SK-N-MC (cell line): ENCODE data around the gene ASIC2.

Source experiments
- DNase-seq: peaks from one replicate; pipeline ENCODE4 v3.0.0-alpha.2; 2011; ENCODE audit warnings: low read depth, low spot score
- H3K27ac ChIP-seq: fragments of 200-600 bp; sonication (generic); 2 replicates; pipeline ENCODE4 v1.5.1; 2016; ENCODE audit warnings: mixed run types
- H3K36me3 ChIP-seq: fragments of 200-600 bp; sonication (generic); 2 replicates; pipeline ENCODE4 v1.6.1; 2017; ENCODE audit warnings: antibody characterized with exemption, low read length, mixed read lengths; ENCODE audit not compliant: insufficient read depth
- H3K4me3 ChIP-seq: fragments of 200-600 bp; sonication (generic); 2 replicates; pipeline ENCODE4 v1.5.1; 2016
- H3K9ac ChIP-seq: fragments of 200-600 bp; sonication (generic); 2 replicates; pipeline ENCODE4 v1.8.0; 2017; ENCODE audit warnings: mixed run types, mixed read lengths; ENCODE audit not compliant: insufficient read length
- H3K9me3 ChIP-seq: fragments of 200-600 bp; sonication (generic); 2 replicates; pipeline ENCODE4 v1.6.1; 2017; ENCODE audit warnings: low read depth, mild to moderate bottlenecking, antibody characterized with exemption, low read length, moderate library complexity, mixed read lengths
- EZH2 ChIP-seq: fragments of 200-600 bp; sonication (generic); IDR thresholded peaks from one replicate; pipeline ENCODE4 v1.6.1; 2017; ENCODE audit warnings: antibody characterized with exemption
- FOXP2 ChIP-seq: optimal IDR thresholded peaks from 2 replicates; pipeline ENCODE3; 2011; ENCODE audit warnings: mild to moderate bottlenecking, moderate library complexity; ENCODE audit not compliant: insufficient read depth; ENCODE audit errors: extremely low read length, control extremely low read depth
- POLR2AphosphoS5 ChIP-seq: IDR thresholded peaks from 2 replicates; pipeline ENCODE4 v1.6.1; 2012; ENCODE audit warnings: mild to moderate bottlenecking, low read depth, low read length, borderline replicate concordance

Gene ASIC2

GRCh38 chr17:33118391-33119075 lies 174.6 kb downstream of the ASIC2 start:
- Histone ChIP-seq H3K27ac (no peak overlapping the region), H3K36me3 (no peaks in the 10 kb centered on the region), H3K9me3 (no peaks in the 10 kb centered on the region), H3K9ac (no peak overlapping the region), H3K4me3 (no peak overlapping the region)
- DNase-seq = no peak
- TF ChIP-seq POLR2AphosphoS5 = no peak
- TF ChIP-seq EZH2 = no peak
- TF ChIP-seq FOXP2 = no peak

GRCh38 chr17:33116021-33116551 lies 177.0 kb downstream of the ASIC2 start:
- DNase-seq = no peak

GRCh38 chr17:33115366-33115765 lies 177.7 kb downstream of the ASIC2 start:
- H3K36me3 ChIP-seq = no peaks in the 10 kb centered on the region
- H3K9me3 ChIP-seq = no peaks in the 10 kb centered on the region
- H3K4me3 ChIP-seq = no peak overlapping the region
- DNase-seq = no peak
- H3K9ac ChIP-seq = no peak overlapping the region
- no peak for TF ChIP-seq FOXP2
- TF ChIP-seq EZH2 = no peak
- no peak for TF ChIP-seq POLR2AphosphoS5
- H3K27ac ChIP-seq = no peak overlapping the region

More at GRCh38 chr17:33116021-33116551, 177.0 kb downstream of the ASIC2 start:
- Histone ChIP-seq H3K36me3 (no peaks in the 10 kb centered on the region), H3K27ac (no peak overlapping the region), H3K9ac (no peak overlapping the region), H3K4me3 (no peak overlapping the region), H3K9me3 (no peaks in the 10 kb centered on the region)
- no peak for TF ChIP-seq EZH2
- no peak for TF ChIP-seq FOXP2
- no peak for TF ChIP-seq POLR2AphosphoS5

- no peaks in the 10 kb centered on the region for H3K9me3 ChIP-seq
- no peak overlapping the region for H3K9ac ChIP-seq
- no peak overlapping the region for H3K27ac ChIP-seq
- H3K36me3 ChIP-seq = no peaks in the 10 kb centered on the region
- H3K4me3 ChIP-seq = no peak overlapping the region
- TF ChIP-seq FOXP2 (no peak), EZH2 (no peak), POLR2AphosphoS5 (no peak)
- no peak for DNase-seq
Observed at GRCh38 chr17:33113991-33114370, 179.1 kb downstream of the ASIC2 start.

GRCh38 chr17:33113276-33113990 lies 179.7 kb downstream of the ASIC2 start:
- Histone ChIP-seq H3K9ac (no peak overlapping the region), H3K36me3 (no peaks in the 10 kb centered on the region), H3K9me3 (no peaks in the 10 kb centered on the region), H3K4me3 (no peak overlapping the region), H3K27ac (no peak overlapping the region)
- no peak for DNase-seq
- no peak for TF ChIP-seq EZH2

GRCh38 chr17:33112763-33113162 lies 180.3 kb downstream of the ASIC2 start:
- Histone ChIP-seq H3K27ac (no peak overlapping the region), H3K4me3 (no peak overlapping the region), H3K9ac (no peak overlapping the region), H3K9me3 (no peaks in the 10 kb centered on the region), H3K36me3 (no peaks in the 10 kb centered on the region)
- no peak for TF ChIP-seq FOXP2
- TF ChIP-seq EZH2 = no peak
- no peak for TF ChIP-seq POLR2AphosphoS5
- no peak for DNase-seq

- TF ChIP-seq FOXP2 (no peak), EZH2 (no peak), POLR2AphosphoS5 (no peak)
- H3K9me3 ChIP-seq = no peaks in the 10 kb centered on the region
- no peaks in the 10 kb centered on the region for H3K36me3 ChIP-seq
- H3K4me3 ChIP-seq = no peak overlapping the region
- no peak overlapping the region for H3K9ac ChIP-seq
- no peak for DNase-seq
- H3K27ac ChIP-seq = no peak overlapping the region
Observed at GRCh38 chr17:33109336-33110072, 183.6 kb downstream of the ASIC2 start.

- no peaks in the 10 kb centered on the region for H3K9me3 ChIP-seq
- no peak overlapping the region for H3K4me3 ChIP-seq
- H3K27ac ChIP-seq = no peak overlapping the region
- no peak overlapping the region for H3K9ac ChIP-seq
- DNase-seq = no peak
- TF ChIP-seq POLR2AphosphoS5 (no peak), EZH2 (no peak), FOXP2 (no peak)
- no peaks in the 10 kb centered on the region for H3K36me3 ChIP-seq
Observed at GRCh38 chr17:33106525-33107165, 186.4 kb downstream of the ASIC2 start.
